ENCODE data around the gene ECHDC3. TPM values are rescaled to one million over a fixed set of nuclear protein-coding genes. Genes with fewer than 3 reads are reported as not detected.

Gene ECHDC3
- total and polyA plus RNA-seq, 10 of the 15 experiments (the other 5 are each of a cell fraction or from before 2014, with no cell fraction given): 0.16 to 10.0 (median 6.0) TPM

GRCh38 chr10:11804336-11804735 lies 62.2 kb downstream of the ECHDC3 start:
- WGBS (ENCODE audit: insufficient coverage, insufficient replicate concordance, low lambda C conversion rate, missing lambda C conversion rate): 54% methylated on average over 16 of the region's 16 CpGs
- Histone ChIP-seq H4K20me1 (ENCODE audit: control insufficient read depth, insufficient read depth) (no peaks in the 10 kb centered on the region), H3K9me3 (replicated peaks; ENCODE audit: control insufficient read depth, insufficient read depth, low read length) (no peaks in the 10 kb centered on the region), H3K79me2 (ENCODE audit: control insufficient read depth, insufficient read depth, low read length) (no peaks in the 10 kb centered on the region), H3K27ac (ENCODE audit: control insufficient read depth, insufficient read depth) (no peak overlapping the region), H3K4me2 (ENCODE audit: control insufficient read depth, insufficient read depth) (no peak overlapping the region), H3K9ac (ENCODE audit: control insufficient read depth, insufficient read depth, low read length) (no peak overlapping the region), H3K27me3 (replicated peaks in 1 of 2; ENCODE audit: control insufficient read depth in 2 of 2, insufficient read depth in 2 of 2, low read length in 1 of 2) (0 out of 4 replicates have a peak, but pooled peaks cover 0 to 1% of the 10 kb centered on the region in 2 experiments), H3K4me3 (no peak overlapping the region), H2AFZ (ENCODE audit: control insufficient read depth, low read depth, low read length) (no peak overlapping the region), H3K4me1 (ENCODE audit: control insufficient read depth, insufficient read depth, low read length) (no peaks in the 10 kb centered on the region), H3K36me3 (ENCODE audit: control insufficient read depth in 2 of 2, insufficient read depth in 2 of 2, low read length in 1 of 2) (no peaks in the 10 kb centered on the region)
- ChIA-PET SMC1A (ENCODE audit: uncharacterized antibody, unreplicated experiment) (no interaction called here), CTCF (no interaction called here), POLR2A (no interaction called here), RAD21 (ENCODE audit: unreplicated experiment) (no interaction called here)
- FAIRE-seq: no peak
- in situ Hi-C loops (cut with MboI): no loop called here
- BruUV-seq (replicated peaks): no TSS peak
- no peak for ATAC-seq
- DNase-seq (ENCODE audit: low read depth, low spot score): no peak
- no peak for TF ChIP-seq RAD51 (IDR thresholded peaks at IDR 0.05)
- no peak for TF ChIP-seq TARDBP (IDR thresholded peaks at IDR 0.05; ENCODE audit: borderline replicate concordance)
- intact Hi-C loops (cut with micrococcal nuclease; ENCODE audit: unreplicated experiment): no loop called here

DNA sequence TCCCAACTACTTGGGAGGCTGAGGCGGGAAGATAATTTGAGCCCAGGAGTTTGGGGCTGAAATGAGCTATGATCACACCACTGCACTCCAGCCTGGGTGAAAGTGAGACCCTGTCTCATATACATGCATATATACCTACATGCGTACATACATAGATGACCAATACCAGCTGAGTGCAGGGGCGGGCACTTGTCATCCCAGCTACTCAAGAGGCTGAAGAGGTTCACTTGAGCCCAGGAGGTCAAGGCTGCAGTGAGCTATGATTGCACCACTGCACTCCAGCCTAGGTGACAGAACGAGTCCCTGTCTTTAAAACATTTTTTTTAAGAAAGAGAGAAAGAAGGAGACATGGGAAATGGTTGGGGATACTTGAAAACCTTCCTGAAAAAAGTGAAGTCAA lies 63.6 kb downstream of the ECHDC3 start:
- no peaks in the 10 kb centered on the region for H3K36me3 ChIP-seq (ENCODE audit: control insufficient read depth in 2 of 2, insufficient read depth in 2 of 2, low read length in 1 of 2)
- no peaks in the 10 kb centered on the region for H3K4me1 ChIP-seq (ENCODE audit: control insufficient read depth, insufficient read depth, low read length)
- H2AFZ ChIP-seq (ENCODE audit: control insufficient read depth, low read depth, low read length): no peak overlapping the region
- H3K9me3 ChIP-seq (replicated peaks; ENCODE audit: control insufficient read depth, insufficient read depth, low read length): no peaks in the 10 kb centered on the region
- POLR2A ChIA-PET: no interaction called here
- H3K4me2 ChIP-seq (ENCODE audit: control insufficient read depth, insufficient read depth): no peak overlapping the region
- TF ChIP-seq NR2C1 (IDR thresholded peaks at IDR 0.05): no peak
- no peak for TF ChIP-seq ELK1 (IDR thresholded peaks at IDR 0.05; ENCODE audit: low read depth, low read length)
- TF ChIP-seq NRF1 (conservative IDR thresholded peaks at IDR 0.05; ENCODE audit: low read depth, low read length): no peak
- TF ChIP-seq E2F4 (IDR thresholded peaks at IDR 0.05; ENCODE audit: low read depth, low read length): no peak
- TF ChIP-seq POLR2AphosphoS5 (IDR thresholded peaks at IDR 0.05; ENCODE audit: low read length): no peak
- no peak for TF ChIP-seq PAX8 (IDR thresholded peaks at IDR 0.05)
- TF ChIP-seq ZNF217 (IDR thresholded peaks at IDR 0.05): no peak
- TF ChIP-seq ZNF622 (IDR thresholded peaks at IDR 0.05): no peak
- no peak for TF ChIP-seq SMARCA5 (IDR thresholded peaks at IDR 0.05)
- peaks cover 0 to 1% of the 10 kb centered on the region in 2 experiments; a peak in 1 of 4 replicates for H3K27me3 ChIP-seq (replicated peaks in 1 of 2; ENCODE audit: control insufficient read depth in 2 of 2, insufficient read depth in 2 of 2, low read length in 1 of 2)
- no TSS peak for BruUV-seq (replicated peaks)
- WGBS (ENCODE audit: insufficient coverage, insufficient replicate concordance, low lambda C conversion rate, missing lambda C conversion rate): 11% methylated on average over 4 of the region's 4 CpGs
- no peak overlapping the region for H3K4me3 ChIP-seq
- H3K9ac ChIP-seq (ENCODE audit: control insufficient read depth, insufficient read depth, low read length): no peak overlapping the region
- FAIRE-seq (no peak), DNase-seq (ENCODE audit: low read depth, low spot score) (no peak), ATAC-seq (no peak)
- in situ Hi-C loops (cut with MboI) (no loop called here), intact Hi-C loops (cut with micrococcal nuclease; ENCODE audit: unreplicated experiment) (no loop called here)
- CTCF ChIA-PET: no interaction called here
- no peaks in the 10 kb centered on the region for H4K20me1 ChIP-seq (ENCODE audit: control insufficient read depth, insufficient read depth)
- RAD21 ChIA-PET (ENCODE audit: unreplicated experiment): no interaction called here
- H3K79me2 ChIP-seq (ENCODE audit: control insufficient read depth, insufficient read depth, low read length): no peaks in the 10 kb centered on the region
- SMC1A ChIA-PET (ENCODE audit: uncharacterized antibody, unreplicated experiment): no interaction called here
- H3K27ac ChIP-seq (ENCODE audit: control insufficient read depth, insufficient read depth): no peak overlapping the region
